GM12872 (cell line): ENCODE data around the gene MCTP2.

Experiments
- CTCF ChIP-seq: IDR thresholded peaks from 3 replicates; pipeline ENCODE4 v1.5.1; 2011; ENCODE audit warnings: low read depth, mild to moderate bottlenecking, low read length, moderate library complexity; ENCODE audit not compliant: insufficient read depth

Gene MCTP2

GRCh38 chr15:94442480-94442879 is 211.1 kb downstream of the MCTP2 start:
- no peak for TF ChIP-seq CTCF

GRCh38 chr15:94443186-94443585 is 211.8 kb downstream of the MCTP2 start:
- TF ChIP-seq CTCF = no peak

- TF ChIP-seq CTCF = no peak
Measured at GRCh38 chr15:94445566-94446160, 214.3 kb downstream of the MCTP2 start.

GRCh38 chr15:94446441-94446840 is 215.1 kb downstream of the MCTP2 start:
- TF ChIP-seq CTCF = no peak

- TF ChIP-seq CTCF = no peak
Measured at GRCh38 chr15:94451466-94451865, 220.1 kb downstream of the MCTP2 start.

- no peak for TF ChIP-seq CTCF
Measured at GRCh38 chr15:94453227-94453988, 222.0 kb downstream of the MCTP2 start.

GRCh38 chr15:94455297-94455696 is 223.9 kb downstream of the MCTP2 start:
- no peak for TF ChIP-seq CTCF
